ENCODE results near the gene NKX2-2.

DNA sequence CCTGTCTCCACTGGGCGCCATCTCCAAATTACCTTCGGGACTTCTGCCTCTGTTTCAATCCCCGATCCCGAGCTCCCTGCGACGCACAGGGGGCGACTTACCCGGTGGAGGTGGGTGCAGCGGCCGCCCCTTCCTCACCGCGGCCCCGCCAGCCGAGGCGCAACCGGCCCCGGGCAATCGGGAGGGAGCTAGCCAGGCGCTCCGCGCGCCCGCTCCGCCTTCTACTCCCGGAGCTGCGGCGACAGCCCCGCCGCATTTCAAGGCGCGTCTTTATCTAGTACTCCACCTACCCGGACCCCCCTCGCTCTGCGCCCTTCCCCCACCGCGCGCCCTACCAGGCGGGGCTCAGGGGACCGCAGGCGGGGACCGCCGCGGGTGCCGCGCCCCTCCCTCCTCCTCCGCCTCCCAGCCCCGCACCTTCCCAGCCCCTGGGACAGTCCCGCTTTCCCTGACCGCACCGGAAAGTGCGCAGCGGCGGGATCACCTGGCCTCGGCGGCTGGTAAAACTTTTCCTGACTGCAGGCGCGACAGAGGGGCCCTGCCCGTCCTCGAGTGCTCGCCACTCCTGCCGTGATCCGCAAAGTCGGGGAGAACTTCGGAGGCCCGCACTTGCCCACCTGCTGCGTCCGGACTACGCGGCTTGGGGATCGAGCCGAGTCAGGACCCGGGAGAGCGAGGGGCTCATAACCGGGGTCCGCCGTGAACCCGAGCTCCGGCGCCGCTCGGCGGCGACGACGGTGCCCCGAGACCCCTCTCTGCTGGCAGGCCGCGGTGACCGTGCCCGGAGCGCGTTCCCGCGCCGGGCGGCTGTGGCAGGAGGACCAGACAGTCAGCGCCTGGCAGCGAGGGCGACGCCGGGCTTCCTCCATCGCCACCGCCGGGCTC lies 8.0 kb upstream of the NKX2-2 start:
- TF ChIP-seq, protein P1, sequence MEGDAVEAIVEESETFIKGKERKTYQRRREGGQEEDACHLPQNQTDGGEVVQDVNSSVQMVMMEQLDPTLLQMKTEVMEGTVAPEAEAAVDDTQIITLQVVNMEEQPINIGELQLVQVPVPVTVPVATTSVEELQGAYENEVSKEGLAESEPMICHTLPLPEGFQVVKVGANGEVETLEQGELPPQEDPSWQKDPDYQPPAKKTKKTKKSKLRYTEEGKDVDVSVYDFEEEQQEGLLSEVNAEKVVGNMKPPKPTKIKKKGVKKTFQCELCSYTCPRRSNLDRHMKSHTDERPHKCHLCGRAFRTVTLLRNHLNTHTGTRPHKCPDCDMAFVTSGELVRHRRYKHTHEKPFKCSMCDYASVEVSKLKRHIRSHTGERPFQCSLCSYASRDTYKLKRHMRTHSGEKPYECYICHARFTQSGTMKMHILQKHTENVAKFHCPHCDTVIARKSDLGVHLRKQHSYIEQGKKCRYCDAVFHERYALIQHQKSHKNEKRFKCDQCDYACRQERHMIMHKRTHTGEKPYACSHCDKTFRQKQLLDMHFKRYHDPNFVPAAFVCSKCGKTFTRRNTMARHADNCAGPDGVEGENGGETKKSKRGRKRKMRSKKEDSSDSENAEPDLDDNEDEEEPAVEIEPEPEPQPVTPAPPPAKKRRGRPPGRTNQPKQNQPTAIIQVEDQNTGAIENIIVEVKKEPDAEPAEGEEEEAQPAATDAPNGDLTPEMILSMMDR (IDR thresholded peaks at IDR 0.05) = no peak
- TF ChIP-seq POLR2A (IDR thresholded peaks at IDR 0.05) = no peak
- TF ChIP-seq POLR2AphosphoS5 (IDR thresholded peaks at IDR 0.05; ENCODE audit: insufficient read depth in 1 of 2, low read depth in 1 of 2) = no peak

All from vagina (tissue), 2 donors.